ENCODE data around the gene SH3RF1.

DNA sequence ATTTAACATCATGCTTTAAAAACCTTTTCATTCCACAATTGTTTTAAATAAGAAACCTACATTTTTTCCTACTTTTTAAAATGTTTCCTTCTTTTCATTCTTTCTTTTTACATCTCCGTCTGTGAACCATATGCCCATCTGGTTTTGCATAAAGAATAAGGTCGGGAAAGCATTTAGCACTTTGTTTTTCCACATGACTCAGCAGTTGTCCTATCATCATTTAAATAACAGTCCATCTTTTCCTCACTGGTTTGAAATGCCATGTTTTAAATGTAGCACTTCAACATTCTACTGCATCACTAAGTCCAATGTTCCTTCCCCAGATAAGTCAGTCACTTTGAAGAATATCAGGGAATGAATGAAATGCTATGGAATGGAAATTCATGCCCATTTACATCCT lies 128.4 kb downstream of the SH3RF1 start:
- TF ChIP-seq, protein P1, sequence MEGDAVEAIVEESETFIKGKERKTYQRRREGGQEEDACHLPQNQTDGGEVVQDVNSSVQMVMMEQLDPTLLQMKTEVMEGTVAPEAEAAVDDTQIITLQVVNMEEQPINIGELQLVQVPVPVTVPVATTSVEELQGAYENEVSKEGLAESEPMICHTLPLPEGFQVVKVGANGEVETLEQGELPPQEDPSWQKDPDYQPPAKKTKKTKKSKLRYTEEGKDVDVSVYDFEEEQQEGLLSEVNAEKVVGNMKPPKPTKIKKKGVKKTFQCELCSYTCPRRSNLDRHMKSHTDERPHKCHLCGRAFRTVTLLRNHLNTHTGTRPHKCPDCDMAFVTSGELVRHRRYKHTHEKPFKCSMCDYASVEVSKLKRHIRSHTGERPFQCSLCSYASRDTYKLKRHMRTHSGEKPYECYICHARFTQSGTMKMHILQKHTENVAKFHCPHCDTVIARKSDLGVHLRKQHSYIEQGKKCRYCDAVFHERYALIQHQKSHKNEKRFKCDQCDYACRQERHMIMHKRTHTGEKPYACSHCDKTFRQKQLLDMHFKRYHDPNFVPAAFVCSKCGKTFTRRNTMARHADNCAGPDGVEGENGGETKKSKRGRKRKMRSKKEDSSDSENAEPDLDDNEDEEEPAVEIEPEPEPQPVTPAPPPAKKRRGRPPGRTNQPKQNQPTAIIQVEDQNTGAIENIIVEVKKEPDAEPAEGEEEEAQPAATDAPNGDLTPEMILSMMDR (IDR thresholded peaks at IDR 0.05; ENCODE audit: low read depth, low read length) = no peak
- TF ChIP-seq POLR2A (IDR thresholded peaks at IDR 0.05; ENCODE audit: extremely low read depth, insufficient read length) = no peak
- TF ChIP-seq MYC (IDR thresholded peaks at IDR 0.05; ENCODE audit: low read depth, low read length) = no peak
- TF ChIP-seq, protein P2, sequence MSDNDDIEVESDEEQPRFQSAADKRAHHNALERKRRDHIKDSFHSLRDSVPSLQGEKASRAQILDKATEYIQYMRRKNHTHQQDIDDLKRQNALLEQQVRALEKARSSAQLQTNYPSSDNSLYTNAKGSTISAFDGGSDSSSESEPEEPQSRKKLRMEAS (IDR thresholded peaks at IDR 0.05; ENCODE audit: low read depth, low read length) = no peak

All from NB4 (cell line).